ENCODE measurements around the gene HUNK. TPM values are rescaled to one million over a fixed set of nuclear protein-coding genes. Genes with fewer than 3 reads are reported as not detected.

HUNK gene
- total and polyA plus RNA-seq, 7 donors = 0.71 to 2.6 (median 1.5) TPM

DNA sequence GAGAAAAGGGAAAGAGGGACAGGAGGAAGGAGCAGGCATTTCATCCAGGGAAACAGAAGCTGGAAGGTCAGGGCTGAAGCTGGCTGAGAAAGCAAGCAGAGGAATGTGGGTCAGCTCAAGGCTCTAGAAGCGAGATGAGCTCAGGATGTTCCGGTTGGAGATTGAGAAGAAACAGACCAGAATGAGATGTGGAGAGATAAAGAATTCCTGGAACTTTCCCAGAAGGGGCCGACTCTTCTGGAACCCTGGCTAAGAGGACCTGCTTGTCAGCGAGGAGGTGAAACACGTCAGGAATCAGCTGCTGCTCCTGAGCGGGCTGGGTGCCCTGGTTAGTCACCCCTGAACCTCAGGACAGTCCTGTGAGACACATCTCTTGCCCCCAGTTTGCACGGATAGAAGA lies 75.9 kb downstream of the HUNK start:
- peaks cover 0 to 28% (median 9%) of the 10 kb centered on the region in 4 donors for H3K4me1 ChIP-seq

DNA sequence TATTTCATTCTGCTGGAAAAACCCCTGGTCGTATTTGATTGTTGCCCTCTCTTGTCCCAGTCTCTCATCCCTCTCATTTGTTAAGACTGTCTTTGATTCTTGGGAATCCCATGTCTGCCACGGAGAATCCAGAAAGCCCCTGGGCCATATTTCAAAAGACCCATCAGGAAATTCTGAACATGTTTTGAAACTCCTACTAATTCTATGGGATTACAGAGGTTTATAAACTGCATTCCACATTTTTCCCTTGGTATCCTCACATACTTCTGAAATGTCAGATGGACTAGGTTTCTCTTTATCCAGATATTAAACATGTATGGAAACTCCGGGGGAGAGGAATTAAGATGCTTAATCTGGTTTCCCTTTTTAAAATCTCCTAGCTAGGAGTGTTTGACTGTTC lies 80.0 kb downstream of the HUNK start:
- 75 to 87% methylated on average over 3 of the region's 3 CpGs for WGBS, 2 donors
- no peak for TF ChIP-seq EP300 (IDR thresholded peaks at IDR 0.05)
- TF ChIP-seq, protein P1, sequence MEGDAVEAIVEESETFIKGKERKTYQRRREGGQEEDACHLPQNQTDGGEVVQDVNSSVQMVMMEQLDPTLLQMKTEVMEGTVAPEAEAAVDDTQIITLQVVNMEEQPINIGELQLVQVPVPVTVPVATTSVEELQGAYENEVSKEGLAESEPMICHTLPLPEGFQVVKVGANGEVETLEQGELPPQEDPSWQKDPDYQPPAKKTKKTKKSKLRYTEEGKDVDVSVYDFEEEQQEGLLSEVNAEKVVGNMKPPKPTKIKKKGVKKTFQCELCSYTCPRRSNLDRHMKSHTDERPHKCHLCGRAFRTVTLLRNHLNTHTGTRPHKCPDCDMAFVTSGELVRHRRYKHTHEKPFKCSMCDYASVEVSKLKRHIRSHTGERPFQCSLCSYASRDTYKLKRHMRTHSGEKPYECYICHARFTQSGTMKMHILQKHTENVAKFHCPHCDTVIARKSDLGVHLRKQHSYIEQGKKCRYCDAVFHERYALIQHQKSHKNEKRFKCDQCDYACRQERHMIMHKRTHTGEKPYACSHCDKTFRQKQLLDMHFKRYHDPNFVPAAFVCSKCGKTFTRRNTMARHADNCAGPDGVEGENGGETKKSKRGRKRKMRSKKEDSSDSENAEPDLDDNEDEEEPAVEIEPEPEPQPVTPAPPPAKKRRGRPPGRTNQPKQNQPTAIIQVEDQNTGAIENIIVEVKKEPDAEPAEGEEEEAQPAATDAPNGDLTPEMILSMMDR (IDR thresholded peaks at IDR 0.05) = no peak
- no peak for TF ChIP-seq POLR2A (IDR thresholded peaks at IDR 0.05)
- TF ChIP-seq POLR2AphosphoS5 (IDR thresholded peaks at IDR 0.05) = no peak

More for the DNA sequence above, 75.9 kb downstream of the HUNK start:
- Histone ChIP-seq H3K4me3 (no peak overlapping the region), H3K36me3 (no peaks in the 10 kb centered on the region), H3K27me3 (no peaks in the 10 kb centered on the region), H3K9me3 (no peaks in the 10 kb centered on the region), H3K27ac (peak overlapping the region in 1 of 4 donors; percentile 25)
- intact Hi-C loops (cut with DNase I) = no loop called here
- no peak for DNase-seq
- 84 to 90% methylated on average over 7 of the region's 7 CpGs for WGBS, 2 donors
- TF ChIP-seq EP300 (IDR thresholded peaks at IDR 0.05) = no peak

DNA sequence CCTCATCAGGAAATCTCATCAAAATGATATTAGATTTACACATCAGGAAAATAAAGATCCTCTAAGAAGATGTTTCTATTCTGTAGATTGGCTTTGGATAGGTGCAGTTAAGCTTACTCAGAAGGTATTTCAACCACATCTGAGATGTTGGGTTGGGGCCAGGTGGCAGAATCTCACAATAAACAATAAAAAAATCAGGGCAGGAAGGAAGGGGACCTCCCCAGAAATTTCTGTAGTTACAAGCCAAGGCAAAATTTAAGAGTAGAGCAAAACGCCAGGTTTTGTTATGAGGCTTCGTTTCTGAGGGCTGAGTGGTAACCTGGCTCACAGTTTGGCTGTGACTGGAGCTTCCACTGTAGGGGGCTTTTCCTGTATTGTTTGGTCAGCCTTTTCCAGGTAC lies 84.8 kb downstream of the HUNK start:
- 82 to 88% methylated on average over 2 of the region's 2 CpGs for WGBS, 2 donors
- no peaks in the 10 kb centered on the region for H3K36me3 ChIP-seq
- no peak overlapping the region for H3K27ac ChIP-seq
- DNase-seq = no peak
- TF ChIP-seq POLR2AphosphoS5 (IDR thresholded peaks at IDR 0.05) = no peak
- no peak for TF ChIP-seq EP300 (IDR thresholded peaks at IDR 0.05)
- TF ChIP-seq POLR2A (IDR thresholded peaks at IDR 0.05) = no peak
- TF ChIP-seq, protein P1 (IDR thresholded peaks at IDR 0.05) = no peak
- H3K4me3 ChIP-seq = no peak overlapping the region
- intact Hi-C loops (cut with DNase I) = no loop called here
- H3K4me1 ChIP-seq = no peaks in the 10 kb centered on the region
- H3K27me3 ChIP-seq = no peaks in the 10 kb centered on the region
- peaks cover 0 to 3% (median 1%) of the 10 kb centered on the region in 4 donors for H3K9me3 ChIP-seq

More for the DNA sequence above, 80.0 kb downstream of the HUNK start:
- intact Hi-C loops (cut with DNase I) = no loop called here
- Histone ChIP-seq H3K36me3 (no peaks in the 10 kb centered on the region), H3K27me3 (no peaks in the 10 kb centered on the region), H3K4me3 (no peak overlapping the region), H3K27ac (no peak overlapping the region), H3K4me1 (peaks cover 0 to 12% (median 5%) of the 10 kb centered on the region in 4 donors), H3K9me3 (no peaks in the 10 kb centered on the region)
- DNase-seq = no peak

GRCh38 chr21:31959881-31960280 lies 87.1 kb downstream of the HUNK start:
- TF ChIP-seq, protein P1 (IDR thresholded peaks at IDR 0.05) = no peak
- TF ChIP-seq EP300 (IDR thresholded peaks at IDR 0.05) = no peak
- TF ChIP-seq POLR2AphosphoS5 (IDR thresholded peaks at IDR 0.05) = no peak
- TF ChIP-seq POLR2A (IDR thresholded peaks at IDR 0.05) = no peak
- no peak overlapping the region for H3K27ac ChIP-seq
- no peak overlapping the region for H3K4me3 ChIP-seq
- H3K36me3 ChIP-seq = no peaks in the 10 kb centered on the region
- no peaks in the 10 kb centered on the region for H3K4me1 ChIP-seq
- intact Hi-C loops (cut with DNase I) = no loop called here
- H3K27me3 ChIP-seq = no peaks in the 10 kb centered on the region
- WGBS, 2 donors = 69 to 96% methylated on average over 2 of the region's 2 CpGs
- H3K9me3 ChIP-seq = peaks cover 0 to 3% (median 1%) of the 10 kb centered on the region in 4 donors
- no peak for DNase-seq

DNA sequence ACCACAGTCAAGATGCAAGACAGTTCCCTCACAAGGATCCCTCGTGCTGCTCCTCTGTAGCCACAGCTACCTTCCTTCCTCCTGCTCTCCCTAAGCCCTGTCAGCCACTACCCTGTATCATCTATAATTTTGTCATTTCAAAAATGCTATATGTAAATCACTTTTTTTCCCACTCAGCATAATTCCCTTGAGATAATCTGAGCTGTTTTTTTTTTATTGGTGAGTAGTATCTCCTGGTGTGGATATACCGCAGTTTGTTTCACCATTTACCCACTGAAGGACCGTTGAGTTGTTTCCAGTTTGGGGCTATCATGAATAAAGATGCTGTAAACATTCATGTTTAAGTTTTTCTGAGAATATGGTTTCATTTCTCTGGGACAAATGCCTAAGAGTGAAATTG lies 88.2 kb downstream of the HUNK start:
- intact Hi-C loops (cut with DNase I) = no loop called here
- Histone ChIP-seq H3K27ac (no peak overlapping the region), H3K4me1 (no peaks in the 10 kb centered on the region), H3K9me3 (peaks cover 0 to 3% (median 1%) of the 10 kb centered on the region in 4 donors), H3K4me3 (no peak overlapping the region), H3K36me3 (no peaks in the 10 kb centered on the region), H3K27me3 (no peaks in the 10 kb centered on the region)
- DNase-seq = no peak
- no peak for TF ChIP-seq EP300 (IDR thresholded peaks at IDR 0.05)
- TF ChIP-seq POLR2A (IDR thresholded peaks at IDR 0.05) = no peak
- TF ChIP-seq POLR2AphosphoS5 (IDR thresholded peaks at IDR 0.05) = no peak
- TF ChIP-seq, protein P1 (IDR thresholded peaks at IDR 0.05) = no peak
- 78 to 96% methylated on average over 3 of the region's 3 CpGs for WGBS, 2 donors

All from sigmoid colon (tissue), 7 donors.